CD4-positive, alpha-beta T cell (primary cell): Measurements from ENCODE around the gene MBLAC1. TPM values are rescaled to one million over a fixed set of nuclear protein-coding genes. Genes with fewer than 3 reads are reported as not detected.

Experiments
- ATAC-seq: fragments of 200-7000 bp; cut with Tn5 transposase; one replicate; pipeline ENCODE4 v1.10.0; 2022; ENCODE audit warnings: mild to moderate bottlenecking; ENCODE audit not compliant: poor library complexity
- CTCF ChIA-PET: fragments of 350-600 bp; sonication (Branson Sonifier 250); formaldehyde crosslinking; loops from one replicate; lab custom pipeline; 2021; ENCODE audit warnings: antibody characterized with exemption, inconsistent platforms; lab: Charles Lee
- POLR2A ChIA-PET: fragments of 350-600 bp; sonication (Branson Sonifier 250); formaldehyde crosslinking; loops from one replicate; lab custom pipeline; 2021; ENCODE audit warnings: antibody characterized with exemption, inconsistent platforms; lab: Charles Lee
- DNase-seq, 14 experiments: peaks; one replicate each; pipeline ENCODE4 v3.0.0-alpha.2; 2013 to 2020; ENCODE audit warnings: mixed read lengths in 2 of 14
- H3K27ac ChIP-seq, 2 donors: one replicate each; pipeline versions ENCODE4 v1.5.1 to v1.7.0; 2013; ENCODE audit warnings: low read length in 2 of 2, low read depth in 1 of 2, mild to moderate bottlenecking in 1 of 2
- H3K27me3 ChIP-seq, 2 experiments: 1 replicate in 1 of 2; 2 replicates in 1 of 2; pipeline versions ENCODE4 v1.6.1 to v1.7.0; 2013; ENCODE audit warnings: low read length in 2 of 2, control low read depth in 1 of 2, mild to moderate bottlenecking in 1 of 2, moderate library complexity in 1 of 2; ENCODE audit not compliant: insufficient read depth in 2 of 2, control insufficient read depth in 1 of 2
- H3K36me3 ChIP-seq: one replicate; pipeline ENCODE4 v1.6.1; 2013; ENCODE audit warnings: low read length, control low read depth; ENCODE audit not compliant: insufficient read depth
- H3K4me1 ChIP-seq: one replicate; pipeline ENCODE4 v1.6.1; 2013; ENCODE audit warnings: low read length, control low read depth; ENCODE audit not compliant: insufficient read depth
- H3K4me3 ChIP-seq: one replicate; pipeline ENCODE4 v1.5.1; 2013; ENCODE audit warnings: mild to moderate bottlenecking, low read length, moderate library complexity
- H3K9me3 ChIP-seq, 2 experiments: 1 replicate in 1 of 2; 2 replicates in 1 of 2; pipeline versions ENCODE4 v1.6.1 to v1.7.0; 2013; ENCODE audit warnings: low read length in 2 of 2, mild to moderate bottlenecking in 2 of 2, control low read depth in 1 of 2, moderate library complexity in 1 of 2; ENCODE audit not compliant: control insufficient read depth in 1 of 2, insufficient read depth in 1 of 2
- H3K27ac Mint-ChIP-seq: one replicate; pipeline ENCODE4 v1.8.0; 2020; ENCODE audit warnings: mixed read lengths
- H3K27me3 Mint-ChIP-seq: one replicate; pipeline ENCODE4 v1.8.0; 2021; ENCODE audit warnings: mixed read lengths
- H3K36me3 Mint-ChIP-seq: one replicate; pipeline ENCODE4 v1.8.0; 2021; ENCODE audit warnings: low read depth, mixed read lengths
- H3K4me1 Mint-ChIP-seq: one replicate; pipeline ENCODE4 v1.8.0; 2021; ENCODE audit warnings: low read depth, mixed read lengths
- H3K4me3 Mint-ChIP-seq: one replicate; pipeline ENCODE4 v1.8.0; 2020; ENCODE audit warnings: mild to moderate bottlenecking, mixed read lengths
- H3K9me3 Mint-ChIP-seq: one replicate; pipeline ENCODE4 v1.8.0; 2020; ENCODE audit warnings: mixed read lengths
- intact Hi-C, 2 experiments: fragments of 100-400 bp; cut with DNase I in 1 of 2; cut with micrococcal nuclease in 1 of 2; formaldehyde crosslinking; loops; one replicate each; pipeline versions ENCODE4 v1.15.1 to v1.9.0; 2023 to 2025; cut with DNase I, micrococcal nuclease
- total RNA-seq, 174 experiments: library from RNA in 2 of 174; stranded (reverse) in 2 of 174; gene quantifications; one replicate each; pipeline ENCODE4 v1.2.3 and lab custom pipeline; 2021 to 2026
- TF ChIP-seq, protein P1 (sequence below): fragments of 200-600 bp; IDR thresholded peaks from one replicate; pipeline ENCODE4 v1.8.0; 2022; ENCODE audit warnings: antibody characterized with exemption, mild to moderate bottlenecking

Gene MBLAC1
- total RNA-seq, 2 experiments from 2014 or later: 3.7 to 4.4 TPM

DNA sequence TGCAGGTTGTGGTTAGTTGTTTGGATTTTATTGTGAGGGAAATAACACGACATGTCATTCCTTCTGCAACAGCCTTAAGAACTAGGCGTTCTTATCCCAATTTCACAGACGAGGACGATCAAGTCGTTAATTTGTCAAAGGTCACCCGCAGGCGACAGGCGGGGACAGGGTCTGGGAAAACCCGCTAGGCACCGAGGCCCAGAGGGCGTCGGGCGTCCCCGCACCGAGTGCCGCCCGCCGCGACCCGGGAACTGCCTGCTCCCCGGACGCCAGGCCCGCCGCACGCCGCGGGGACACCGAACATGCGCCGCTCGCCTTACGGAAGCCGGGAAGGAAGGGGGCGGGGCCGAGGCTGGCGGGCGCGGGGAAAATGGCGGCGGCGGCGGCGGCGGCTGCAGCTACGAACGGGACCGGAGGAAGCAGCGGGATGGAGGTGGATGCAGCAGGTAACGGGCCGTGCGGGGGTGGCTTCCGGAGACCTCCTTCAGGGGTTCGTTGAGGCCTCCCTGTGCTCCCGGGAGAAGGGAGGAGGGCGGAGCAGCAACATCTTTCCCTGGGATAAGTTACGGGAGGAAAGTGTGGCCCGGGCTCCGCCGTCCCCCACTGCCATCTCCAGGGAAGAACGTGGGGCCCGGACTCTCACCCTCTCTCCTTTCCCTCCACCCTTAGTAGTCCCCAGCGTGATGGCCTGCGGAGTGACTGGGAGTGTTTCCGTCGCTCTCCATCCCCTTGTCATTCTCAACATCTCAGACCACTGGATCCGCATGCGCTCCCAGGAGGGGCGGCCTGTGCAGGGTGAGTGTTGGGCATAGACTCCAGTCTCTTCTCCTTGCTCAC lies 37.9 kb upstream of the MBLAC1 start, which contains the start of gene COPS6:
Gene COPS6 (plus strand): TSS at position 349 of the 837 bp plus-strand sequence. CDS start 22 bp downstream, at position 371.
- H3K9me3 ChIP-seq: no peaks in the 10 kb centered on the region
- H3K27ac ChIP-seq: peak within 1 kb of the TSS; percentile 83 to 86
- Mint-ChIP-seq H3K27me3 (no peaks in the 10 kb centered on the region), H3K9me3 (no peaks in the 10 kb centered on the region), H3K4me1 (peaks cover 25% of the 10 kb centered on the region), H3K4me3 (peak within 1 kb of the TSS; percentile 90), H3K27ac (peak within 1 kb of the TSS; percentile 91), H3K36me3 (peaks cover 45% of the 10 kb centered on the region)
- intact Hi-C loops: loop anchor here (1.0 to 10.0 kb wide), 3 partner anchors 11 to 944 kb away; partner anchors contain the start of genes SMURF1 (in 1 of the 2) and TRIM4 (in 1 of the 2)
- no peaks in the 10 kb centered on the region for H3K27me3 ChIP-seq
- CTCF ChIA-PET: interaction anchor here (1.4 kb wide), 1 partner anchor 42 kb away, joined by 4 read pairs; no protein-coding TSS in a partner anchor
- POLR2A ChIA-PET: interaction anchor here (0.7 to 3.7 kb wide), 8 partner anchors 9 to 589 kb away, joined by 3 to 46 read pairs (median 6); partner anchors contain the start of genes AP4M1, CNPY4, MBLAC1 and MCM7
- H3K4me3 ChIP-seq: peak within 1 kb of the TSS; percentile 92
- peaks cover 36% of the 10 kb centered on the region for H3K36me3 ChIP-seq
- TF ChIP-seq, protein P1, sequence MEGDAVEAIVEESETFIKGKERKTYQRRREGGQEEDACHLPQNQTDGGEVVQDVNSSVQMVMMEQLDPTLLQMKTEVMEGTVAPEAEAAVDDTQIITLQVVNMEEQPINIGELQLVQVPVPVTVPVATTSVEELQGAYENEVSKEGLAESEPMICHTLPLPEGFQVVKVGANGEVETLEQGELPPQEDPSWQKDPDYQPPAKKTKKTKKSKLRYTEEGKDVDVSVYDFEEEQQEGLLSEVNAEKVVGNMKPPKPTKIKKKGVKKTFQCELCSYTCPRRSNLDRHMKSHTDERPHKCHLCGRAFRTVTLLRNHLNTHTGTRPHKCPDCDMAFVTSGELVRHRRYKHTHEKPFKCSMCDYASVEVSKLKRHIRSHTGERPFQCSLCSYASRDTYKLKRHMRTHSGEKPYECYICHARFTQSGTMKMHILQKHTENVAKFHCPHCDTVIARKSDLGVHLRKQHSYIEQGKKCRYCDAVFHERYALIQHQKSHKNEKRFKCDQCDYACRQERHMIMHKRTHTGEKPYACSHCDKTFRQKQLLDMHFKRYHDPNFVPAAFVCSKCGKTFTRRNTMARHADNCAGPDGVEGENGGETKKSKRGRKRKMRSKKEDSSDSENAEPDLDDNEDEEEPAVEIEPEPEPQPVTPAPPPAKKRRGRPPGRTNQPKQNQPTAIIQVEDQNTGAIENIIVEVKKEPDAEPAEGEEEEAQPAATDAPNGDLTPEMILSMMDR: no peak
- peaks cover 21% of the 10 kb centered on the region for H3K4me1 ChIP-seq
- ATAC-seq (peak; percentile 87), DNase-seq (peak; percentile 79 to 94 (median 84))

DNA sequence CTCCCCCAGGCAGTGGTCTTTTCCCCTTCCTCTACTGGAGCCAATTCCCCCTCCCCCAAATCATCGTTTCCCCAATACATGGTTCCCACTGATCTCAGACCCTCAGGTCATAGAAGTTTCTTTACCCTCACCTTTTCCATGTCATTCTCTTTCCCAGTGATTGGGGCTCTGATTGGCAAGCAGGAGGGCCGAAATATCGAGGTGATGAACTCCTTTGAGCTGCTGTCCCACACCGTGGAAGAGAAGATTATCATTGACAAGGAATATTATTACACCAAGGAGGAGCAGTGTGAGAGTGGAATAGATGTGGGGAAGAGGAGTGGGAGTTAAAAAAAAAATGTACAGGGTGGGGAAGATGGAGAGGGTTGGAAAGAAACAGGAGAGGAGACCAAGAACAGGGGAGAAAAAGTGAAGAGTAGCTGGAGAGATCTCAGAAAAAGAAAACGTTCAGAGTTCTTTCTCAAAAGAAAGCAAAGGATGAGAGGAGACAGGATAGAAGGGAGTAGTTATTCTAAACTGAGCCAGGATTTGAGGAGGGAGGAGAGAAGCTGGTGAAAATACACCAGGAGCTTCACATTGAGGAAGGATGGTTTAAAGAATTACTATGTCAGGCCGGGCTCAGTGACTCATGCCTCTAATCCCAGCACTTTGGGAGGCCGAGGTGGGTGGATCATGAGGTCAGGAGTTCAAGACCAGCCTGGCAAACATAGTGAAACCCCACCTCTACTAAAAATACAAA lies 37.1 kb upstream of the MBLAC1 start:
- no peaks in the 10 kb centered on the region for H3K9me3 Mint-ChIP-seq
- Histone ChIP-seq H3K4me1 (peaks cover 24% of the 10 kb centered on the region), H3K9me3 (no peaks in the 10 kb centered on the region), H3K4me3 (peak overlapping the region; percentile 92), H3K27me3 (no peaks in the 10 kb centered on the region), H3K36me3 (peaks cover 44% of the 10 kb centered on the region), H3K27ac (peak overlapping the region; percentile 83 to 86)
- intact Hi-C loops: loop anchor here (1.0 to 10.0 kb wide), 3 partner anchors 11 to 945 kb away; partner anchors contain the start of genes SMURF1 (in 1 of the 2) and TRIM4 (in 1 of the 2)
- no peak for ATAC-seq
- TF ChIP-seq, protein P1: no peak
- peaks cover 25% of the 10 kb centered on the region for H3K4me1 Mint-ChIP-seq
- no peaks in the 10 kb centered on the region for H3K27me3 Mint-ChIP-seq
- H3K27ac Mint-ChIP-seq: peak overlapping the region; percentile 91
- POLR2A ChIA-PET: interaction anchor here (0.7 to 3.7 kb wide), 7 partner anchors 8 to 88 kb away, joined by 3 to 46 read pairs (median 3); partner anchors contain the start of genes AP4M1, MBLAC1 and MCM7
- peaks cover 53% of the 10 kb centered on the region for H3K36me3 Mint-ChIP-seq
- no peak for DNase-seq
- H3K4me3 Mint-ChIP-seq: peak overlapping the region; percentile 90
- CTCF ChIA-PET: interaction anchor here (1.3 to 1.6 kb wide), 2 partner anchors 9 to 41 kb away, joined by 3 to 5 read pairs; no protein-coding TSS in a partner anchor
